GM23338 (cell line): ENCODE data around the gene FBXW10B. TPM values are rescaled to one million over a fixed set of nuclear protein-coding genes. Genes with fewer than 3 reads are reported as not detected.
"Not testable (repeated sequence)": the region's sequence is repeated elsewhere in the genome, so short reads cannot be mapped to it uniquely, and the experiment has no call there.

Source experiments
- ATAC-seq: fragments of 200-7000 bp; cut with Tn5 transposase; 3 replicates; pipeline ENCODE4 v1.9.1; 2020
- DNase-seq: peaks from one replicate; pipeline ENCODE4 v3.0.0-alpha.2; 2015; ENCODE audit warnings: low spot score
- H2AFZ ChIP-seq: fragments of 200-600 bp; sonication (generic); 2 replicates; pipeline ENCODE4 v1.8.0; 2016; ENCODE audit warnings: antibody characterized with exemption, mild to moderate bottlenecking, moderate library complexity
- H3F3A ChIP-seq: fragments of 200-600 bp; sonication (generic); replicated peaks from 2 replicates; pipeline ENCODE4 v1.8.0; 2017; ENCODE audit warnings: antibody characterized with exemption, mixed run types, low read depth
- H3K27ac ChIP-seq: fragments of 200-600 bp; sonication (generic); 2 replicates; pipeline ENCODE4 v1.6.1; 2016; ENCODE audit warnings: low read depth
- H3K27me3 ChIP-seq: fragments of 200-600 bp; sonication (generic); 2 replicates; pipeline ENCODE4 v1.8.0; 2016; ENCODE audit warnings: mild to moderate bottlenecking, mixed run types, moderate library complexity; ENCODE audit not compliant: insufficient read depth
- H3K36me3 ChIP-seq: fragments of 200-600 bp; sonication (generic); 2 replicates; pipeline ENCODE4 v1.8.0; 2016; ENCODE audit warnings: mild to moderate bottlenecking; ENCODE audit not compliant: insufficient read depth
- H3K4me1 ChIP-seq: fragments of 200-600 bp; sonication (generic); 2 replicates; pipeline ENCODE4 v1.8.0; 2016; ENCODE audit warnings: mild to moderate bottlenecking, moderate library complexity; ENCODE audit not compliant: insufficient read depth
- H3K4me2 ChIP-seq: fragments of 200-600 bp; sonication (generic); 2 replicates; pipeline ENCODE4 v1.7.1; 2017; ENCODE audit warnings: mixed run types
- H3K4me3 ChIP-seq: fragments of 200-600 bp; sonication (generic); 2 replicates; pipeline ENCODE4 v1.6.1; 2016; ENCODE audit warnings: mixed run types
- H3K79me2 ChIP-seq: fragments of 200-600 bp; sonication (generic); replicated peaks from 2 replicates; pipeline ENCODE4 v1.8.0; 2017; ENCODE audit warnings: mild to moderate bottlenecking; ENCODE audit not compliant: insufficient read depth
- H3K9me2 ChIP-seq: fragments of 200-600 bp; sonication (generic); 2 replicates; pipeline ENCODE4 v1.8.0; 2017; ENCODE audit not compliant: insufficient read depth
- H4K20me1 ChIP-seq: fragments of 200-600 bp; sonication (generic); replicated peaks from 2 replicates; pipeline ENCODE4 v1.8.0; 2017; ENCODE audit warnings: mild to moderate bottlenecking; ENCODE audit not compliant: insufficient read depth
- H3K27ac Mint-ChIP-seq: 2 replicates; pipeline ENCODE4 v1.8.0; 2020; ENCODE audit warnings: inconsistent platforms, mild to moderate bottlenecking, moderate library complexity, mixed read lengths
- H3K27me3 Mint-ChIP-seq: 3 replicates; pipeline ENCODE4 v1.8.0; 2022; ENCODE audit warnings: low read depth, mild to moderate bottlenecking, moderate library complexity, mixed read lengths, inconsistent platforms; ENCODE audit not compliant: insufficient read depth, poor library complexity
- H3K36me3 Mint-ChIP-seq: 3 replicates; pipeline ENCODE4 v1.8.0; 2021; ENCODE audit warnings: low read depth, mild to moderate bottlenecking, inconsistent platforms, moderate library complexity, mixed read lengths
- H3K4me1 Mint-ChIP-seq: 3 replicates; pipeline ENCODE4 v1.8.0; 2020; ENCODE audit warnings: mild to moderate bottlenecking, inconsistent platforms, mixed read lengths
- H3K4me3 Mint-ChIP-seq: 3 replicates; pipeline ENCODE4 v1.8.0; 2021; ENCODE audit warnings: moderate library complexity, mild to moderate bottlenecking, inconsistent platforms, mixed read lengths
- H3K9me3 Mint-ChIP-seq: 3 replicates; pipeline ENCODE4 v1.8.0; 2020; ENCODE audit warnings: moderate library complexity, mild to moderate bottlenecking, inconsistent platforms, mixed read lengths
- polyA plus RNA-seq: library from polyadenylated mRNA; unstranded; fragments of >200 nt; fragmentation: Nextera tagmentation; extraction: Ambion mirVana; gene quantifications from 2 replicates; pipeline ENCODE4 v1.2.1, GENCODE V29; 2016
- total RNA-seq: library from RNA; depleted of rRNA; stranded (reverse); fragments of >200 nt; shearing (Covaris generic); gene quantifications from 2 replicates; pipeline ENCODE4 v1.2.3, GENCODE V29; 2014

FBXW10B gene
- total and polyA plus RNA-seq, 2 experiments from 2014 or later, result 0.31 TPM; not detected in 1

GRCh38 chr17:15613111-15613510 is 6.4 kb downstream of the FBXW10B start:
- not testable (repeated sequence) for H2AFZ ChIP-seq, ATAC-seq, H3K27ac Mint-ChIP-seq, H3K4me3 Mint-ChIP-seq, H3K4me3 ChIP-seq, H3K27me3 ChIP-seq, H3K36me3 ChIP-seq, H3F3A ChIP-seq, H3K79me2 ChIP-seq, H3K36me3 Mint-ChIP-seq, H3K9me3 Mint-ChIP-seq, H3K4me1 Mint-ChIP-seq, H4K20me1 ChIP-seq, H3K4me1 ChIP-seq, H3K4me2 ChIP-seq, H3K27ac ChIP-seq, H3K27me3 Mint-ChIP-seq, H3K9me2 ChIP-seq, DNase-seq

- H2AFZ ChIP-seq, H3K4me3 ChIP-seq, H3K9me2 ChIP-seq, H3K27me3 ChIP-seq, H3K4me1 Mint-ChIP-seq, H4K20me1 ChIP-seq, H3K4me2 ChIP-seq, H3K4me1 ChIP-seq, H3K79me2 ChIP-seq, ATAC-seq, H3K27ac Mint-ChIP-seq, H3K9me3 Mint-ChIP-seq, H3F3A ChIP-seq, H3K27ac ChIP-seq, H3K36me3 ChIP-seq, H3K27me3 Mint-ChIP-seq, DNase-seq, H3K36me3 Mint-ChIP-seq, H3K4me3 Mint-ChIP-seq: not testable (repeated sequence)
Measured at GRCh38 chr17:15592960-15593359, 26.5 kb downstream of the FBXW10B start.

GRCh38 chr17:15591986-15592385 is 27.5 kb downstream of the FBXW10B start:
- H3K9me2 ChIP-seq, DNase-seq, H3F3A ChIP-seq, H3K4me1 ChIP-seq, H3K4me1 Mint-ChIP-seq, H3K36me3 ChIP-seq, H3K4me2 ChIP-seq, H3K4me3 ChIP-seq, H3K36me3 Mint-ChIP-seq, H3K9me3 Mint-ChIP-seq, H4K20me1 ChIP-seq, H3K4me3 Mint-ChIP-seq, H3K27ac ChIP-seq, H3K27ac Mint-ChIP-seq, H2AFZ ChIP-seq, H3K27me3 Mint-ChIP-seq, H3K27me3 ChIP-seq, ATAC-seq, H3K79me2 ChIP-seq: not testable (repeated sequence)

- DNase-seq, H3K4me3 Mint-ChIP-seq, H3K4me1 ChIP-seq, H3K4me2 ChIP-seq, H3K36me3 Mint-ChIP-seq, H3K27me3 ChIP-seq, H3F3A ChIP-seq, H3K27ac Mint-ChIP-seq, H4K20me1 ChIP-seq, H3K36me3 ChIP-seq, H3K27ac ChIP-seq, H3K9me3 Mint-ChIP-seq, H2AFZ ChIP-seq, H3K9me2 ChIP-seq, H3K4me1 Mint-ChIP-seq, ATAC-seq, H3K4me3 ChIP-seq, H3K79me2 ChIP-seq: not testable (repeated sequence)
- peaks cover 13% of the 10 kb centered on the region for H3K27me3 Mint-ChIP-seq
Measured at GRCh38 chr17:15590844-15591243, 28.7 kb downstream of the FBXW10B start.

- H3K4me3 ChIP-seq, H4K20me1 ChIP-seq, H3F3A ChIP-seq, H3K4me1 Mint-ChIP-seq, H3K27ac ChIP-seq, H3K27ac Mint-ChIP-seq, H3K4me3 Mint-ChIP-seq, H3K27me3 ChIP-seq, H3K36me3 Mint-ChIP-seq, H3K4me1 ChIP-seq, H2AFZ ChIP-seq, H3K36me3 ChIP-seq, H3K9me3 Mint-ChIP-seq, DNase-seq, H3K4me2 ChIP-seq, H3K79me2 ChIP-seq, ATAC-seq, H3K9me2 ChIP-seq: not testable (repeated sequence)
- H3K27me3 Mint-ChIP-seq, result peaks cover 11% of the 10 kb centered on the region
Measured at GRCh38 chr17:15589544-15590536, 29.7 kb downstream of the FBXW10B start.

GRCh38 chr17:15588017-15588416 is 31.5 kb downstream of the FBXW10B start:
- not testable (repeated sequence) for ATAC-seq, H3K27me3 Mint-ChIP-seq, H3K4me1 Mint-ChIP-seq, H3K36me3 ChIP-seq, H3K27ac ChIP-seq, H3K36me3 Mint-ChIP-seq, H2AFZ ChIP-seq, H3F3A ChIP-seq, H3K79me2 ChIP-seq, H3K4me2 ChIP-seq, H3K9me2 ChIP-seq, H3K9me3 Mint-ChIP-seq, H4K20me1 ChIP-seq, H3K4me1 ChIP-seq, DNase-seq, H3K4me3 Mint-ChIP-seq, H3K4me3 ChIP-seq, H3K27ac Mint-ChIP-seq, H3K27me3 ChIP-seq
